ENCODE data around the gene INAFM2. TPM values are rescaled to one million over a fixed set of nuclear protein-coding genes. Genes with fewer than 3 reads are reported as not detected.

INAFM2 gene
- polyA plus RNA-seq, 3 donors: 5.1 to 19.6 (median 8.3) TPM

- Mint-ChIP-seq H3K4me3 (no peak overlapping the region), H3K36me3 (peaks cover 58 to 83% of the 10 kb centered on the region in 2 donors), H3K27me3 (ENCODE audit: low read depth in 3 of 3) (peaks cover 13 to 22% (median 16%) of the 10 kb centered on the region in 3 donors), H3K4me1 (peaks cover 34% of the 10 kb centered on the region), H3K9me3 (peaks cover 0 to 6% (median 0%) of the 10 kb centered on the region in 7 donors), H3K27ac (peak overlapping the region in 3 of 7 donors; percentile 30 to 80 (median 48))
- no peak overlapping the region for H3K9ac ChIP-seq (ENCODE audit: insufficient read depth, low read length, poor library complexity, severe bottlenecking)
- H3K79me2 ChIP-seq (ENCODE audit: insufficient read depth, low read length): no peaks in the 10 kb centered on the region
- no peak overlapping the region for H3K27ac ChIP-seq (ENCODE audit: low read depth in 1 of 2, low read length in 2 of 2)
- no peak for DNase-seq
- H3K27me3 ChIP-seq (ENCODE audit: control insufficient read depth in 2 of 2, insufficient read depth in 2 of 2, low read length in 2 of 2): peaks cover 0 to 15% of the 10 kb centered on the region in 2 donors
- no peak overlapping the region for H3K4me2 ChIP-seq (replicated peaks; ENCODE audit: extremely low read depth, low read length, poor library complexity, severe bottlenecking)
- no peak for TF ChIP-seq CTCF (IDR thresholded peaks at IDR 0.05)
- H4K20me1 ChIP-seq (ENCODE audit: insufficient read depth, low read length): peaks cover 93% of the 10 kb centered on the region
- H3K36me3 ChIP-seq (replicated peaks in 1 of 2; ENCODE audit: control insufficient read depth in 1 of 2, insufficient read depth in 2 of 2, low read length in 2 of 2): peaks cover 57 to 77% of the 10 kb centered on the region in 2 donors
- H3K9me3 ChIP-seq (replicated peaks in 1 of 2; ENCODE audit: control insufficient read depth in 1 of 2, insufficient read depth in 1 of 2, low read length in 2 of 2): no peaks in the 10 kb centered on the region
- peaks cover 23 to 39% of the 10 kb centered on the region in 2 donors for H3K4me1 ChIP-seq (ENCODE audit: control insufficient read depth in 1 of 2, insufficient read depth in 2 of 2, low read length in 2 of 2)
- 83% methylated on average over 1 of the region's 3 CpGs for WGBS (ENCODE audit: insufficient coverage)
- no peak overlapping the region for H2AFZ ChIP-seq (ENCODE audit: insufficient read depth, low read depth, low read length, poor library complexity, severe bottlenecking)
- H3K4me3 ChIP-seq (replicated peaks in 1 of 3; ENCODE audit: low read depth in 2 of 3, low read length in 3 of 3): no peak overlapping the region
- intact Hi-C loops (cut with micrococcal nuclease): no loop called here
Measured at GRCh38 chr15:40287505-40287904, 36.0 kb upstream of the INAFM2 start.

- Histone ChIP-seq H3K27ac (ENCODE audit: low read depth in 1 of 2, low read length in 2 of 2) (no peak overlapping the region), H3K27me3 (ENCODE audit: control insufficient read depth in 2 of 2, insufficient read depth in 2 of 2, low read length in 2 of 2) (peaks cover 0 to 14% of the 10 kb centered on the region in 2 donors), H3K4me1 (ENCODE audit: control insufficient read depth in 1 of 2, insufficient read depth in 2 of 2, low read length in 2 of 2) (peaks cover 19 to 35% of the 10 kb centered on the region in 2 donors), H3K4me2 (replicated peaks; ENCODE audit: extremely low read depth, low read length, poor library complexity, severe bottlenecking) (no peak overlapping the region), H3K79me2 (ENCODE audit: insufficient read depth, low read length) (no peaks in the 10 kb centered on the region), H3K9ac (ENCODE audit: insufficient read depth, low read length, poor library complexity, severe bottlenecking) (no peak overlapping the region), H3K9me3 (replicated peaks in 1 of 2; ENCODE audit: control insufficient read depth in 1 of 2, insufficient read depth in 1 of 2, low read length in 2 of 2) (no peaks in the 10 kb centered on the region), H3K4me3 (replicated peaks in 1 of 3; ENCODE audit: low read depth in 2 of 3, low read length in 3 of 3) (no peak overlapping the region), H3K36me3 (replicated peaks in 1 of 2; ENCODE audit: control insufficient read depth in 1 of 2, insufficient read depth in 2 of 2, low read length in 2 of 2) (peaks cover 61 to 82% of the 10 kb centered on the region in 2 donors), H4K20me1 (ENCODE audit: insufficient read depth, low read length) (peaks cover 98% of the 10 kb centered on the region), H2AFZ (ENCODE audit: insufficient read depth, low read depth, low read length, poor library complexity, severe bottlenecking) (no peak overlapping the region)
- no peak for DNase-seq
- intact Hi-C loops (cut with micrococcal nuclease): no loop called here
- H3K27ac Mint-ChIP-seq: peak overlapping the region in 1 of 7 donors; percentile 15
- H3K4me3 Mint-ChIP-seq: no peak overlapping the region
- H3K9me3 Mint-ChIP-seq: peaks cover 0 to 6% (median 0%) of the 10 kb centered on the region in 7 donors
- H3K36me3 Mint-ChIP-seq: peaks cover 63 to 88% of the 10 kb centered on the region in 2 donors
- TF ChIP-seq CTCF (IDR thresholded peaks at IDR 0.05): no peak
- 100% methylated on average over 2 of the region's 4 CpGs for WGBS (ENCODE audit: insufficient coverage)
- peaks cover 36% of the 10 kb centered on the region for H3K4me1 Mint-ChIP-seq
- H3K27me3 Mint-ChIP-seq (ENCODE audit: low read depth in 3 of 3): peaks cover 13 to 18% (median 16%) of the 10 kb centered on the region in 3 donors
Measured at GRCh38 chr15:40287968-40288367, 35.5 kb upstream of the INAFM2 start.

All from CD14-positive monocyte (primary cell).